ENCODE results near the gene SYAP1.

SYAP1 gene

GRCh38 chrX:16719334-16720084 lies at the start of gene SYAP1:
Gene SYAP1 (plus strand): TSS chrX:16719612. CDS start chrX:16719725, 113 bp downstream.
- H3K4me1 ChIP-seq (ENCODE audit: control insufficient read depth, low read depth, low read length), result peaks cover 9% of the 10 kb centered on the region
- H3K36me3 ChIP-seq (ENCODE audit: control insufficient read depth, low read depth, low read length), result no peaks in the 10 kb centered on the region
- H3K27me3 ChIP-seq (ENCODE audit: control insufficient read depth, insufficient read depth, low read length), result no peaks in the 10 kb centered on the region
- peak within 1 kb of the TSS; percentile 91 for H3K27ac ChIP-seq (ENCODE audit: low read length)
- no peaks in the 10 kb centered on the region for H3K9me3 ChIP-seq (ENCODE audit: control insufficient read depth, low read depth, low read length)
- peak within 1 kb of the TSS; percentile 94 for H3K4me3 ChIP-seq (ENCODE audit: low read length)
- peak within 1 kb of the TSS; percentile 92 for H3K9ac ChIP-seq (ENCODE audit: low read length)

GRCh38 chrX:16671005-16671404 lies 48.4 kb upstream of the SYAP1 start:
- Histone ChIP-seq H3K4me3 (ENCODE audit: low read length) (no peak overlapping the region), H3K4me1 (ENCODE audit: control insufficient read depth, low read depth, low read length) (peaks cover 9% of the 10 kb centered on the region), H3K27ac (ENCODE audit: low read length) (no peak overlapping the region), H3K27me3 (ENCODE audit: control insufficient read depth, insufficient read depth, low read length) (no peaks in the 10 kb centered on the region), H3K9ac (ENCODE audit: low read length) (no peak overlapping the region), H3K9me3 (ENCODE audit: control insufficient read depth, low read depth, low read length) (no peaks in the 10 kb centered on the region), H3K36me3 (ENCODE audit: control insufficient read depth, low read depth, low read length) (peaks cover 71% of the 10 kb centered on the region)

- H3K4me1 ChIP-seq (ENCODE audit: control insufficient read depth, low read depth, low read length), result no peaks in the 10 kb centered on the region
- H3K27ac ChIP-seq (ENCODE audit: low read length), result no peak overlapping the region
- no peak overlapping the region for H3K9ac ChIP-seq (ENCODE audit: low read length)
- H3K27me3 ChIP-seq (ENCODE audit: control insufficient read depth, insufficient read depth, low read length), result no peaks in the 10 kb centered on the region
- H3K9me3 ChIP-seq (ENCODE audit: control insufficient read depth, low read depth, low read length), result no peaks in the 10 kb centered on the region
- no peak overlapping the region for H3K4me3 ChIP-seq (ENCODE audit: low read length)
- peaks cover 88% of the 10 kb centered on the region for H3K36me3 ChIP-seq (ENCODE audit: control insufficient read depth, low read depth, low read length)
Measured at GRCh38 chrX:16678689-16679088, 40.7 kb upstream of the SYAP1 start.

GRCh38 chrX:16683007-16683664 lies 36.3 kb upstream of the SYAP1 start:
- Histone ChIP-seq H3K9ac (ENCODE audit: low read length) (no peak overlapping the region), H3K4me1 (ENCODE audit: control insufficient read depth, low read depth, low read length) (no peaks in the 10 kb centered on the region), H3K4me3 (ENCODE audit: low read length) (no peak overlapping the region), H3K9me3 (ENCODE audit: control insufficient read depth, low read depth, low read length) (no peaks in the 10 kb centered on the region), H3K27ac (ENCODE audit: low read length) (no peak overlapping the region), H3K27me3 (ENCODE audit: control insufficient read depth, insufficient read depth, low read length) (no peaks in the 10 kb centered on the region), H3K36me3 (ENCODE audit: control insufficient read depth, low read depth, low read length) (peaks cover 84% of the 10 kb centered on the region)

GRCh38 chrX:16687514-16687913 lies 31.9 kb upstream of the SYAP1 start:
- Histone ChIP-seq H3K27me3 (ENCODE audit: control insufficient read depth, insufficient read depth, low read length) (no peaks in the 10 kb centered on the region), H3K27ac (ENCODE audit: low read length) (no peak overlapping the region)

GRCh38 chrX:16695079-16695676 lies 24.2 kb upstream of the SYAP1 start:
- Histone ChIP-seq H3K4me1 (ENCODE audit: control insufficient read depth, low read depth, low read length) (no peaks in the 10 kb centered on the region), H3K9ac (ENCODE audit: low read length) (no peak overlapping the region)

More at GRCh38 chrX:16687514-16687913, 31.9 kb upstream of the SYAP1 start:
- Histone ChIP-seq H3K9ac (ENCODE audit: low read length) (no peak overlapping the region), H3K36me3 (ENCODE audit: control insufficient read depth, low read depth, low read length) (peaks cover 82% of the 10 kb centered on the region), H3K4me1 (ENCODE audit: control insufficient read depth, low read depth, low read length) (no peaks in the 10 kb centered on the region), H3K4me3 (ENCODE audit: low read length) (no peak overlapping the region), H3K9me3 (ENCODE audit: control insufficient read depth, low read depth, low read length) (no peaks in the 10 kb centered on the region)

GRCh38 chrX:16696956-16697355 lies 22.5 kb upstream of the SYAP1 start:
- Histone ChIP-seq H3K9ac (ENCODE audit: low read length) (no peak overlapping the region), H3K27me3 (ENCODE audit: control insufficient read depth, insufficient read depth, low read length) (no peaks in the 10 kb centered on the region), H3K4me3 (ENCODE audit: low read length) (no peak overlapping the region), H3K9me3 (ENCODE audit: control insufficient read depth, low read depth, low read length) (no peaks in the 10 kb centered on the region), H3K4me1 (ENCODE audit: control insufficient read depth, low read depth, low read length) (no peaks in the 10 kb centered on the region), H3K27ac (ENCODE audit: low read length) (no peak overlapping the region), H3K36me3 (ENCODE audit: control insufficient read depth, low read depth, low read length) (peaks cover 65% of the 10 kb centered on the region)

More at GRCh38 chrX:16695079-16695676, 24.2 kb upstream of the SYAP1 start:
- H3K27ac ChIP-seq (ENCODE audit: low read length), result no peak overlapping the region
- H3K9me3 ChIP-seq (ENCODE audit: control insufficient read depth, low read depth, low read length), result no peaks in the 10 kb centered on the region
- peaks cover 73% of the 10 kb centered on the region for H3K36me3 ChIP-seq (ENCODE audit: control insufficient read depth, low read depth, low read length)
- no peak overlapping the region for H3K4me3 ChIP-seq (ENCODE audit: low read length)
- no peaks in the 10 kb centered on the region for H3K27me3 ChIP-seq (ENCODE audit: control insufficient read depth, insufficient read depth, low read length)

- H3K27me3 ChIP-seq (ENCODE audit: control insufficient read depth, insufficient read depth, low read length), result no peaks in the 10 kb centered on the region
- no peak overlapping the region for H3K27ac ChIP-seq (ENCODE audit: low read length)
- no peaks in the 10 kb centered on the region for H3K4me1 ChIP-seq (ENCODE audit: control insufficient read depth, low read depth, low read length)
- no peak overlapping the region for H3K4me3 ChIP-seq (ENCODE audit: low read length)
- peaks cover 52% of the 10 kb centered on the region for H3K36me3 ChIP-seq (ENCODE audit: control insufficient read depth, low read depth, low read length)
- no peaks in the 10 kb centered on the region for H3K9me3 ChIP-seq (ENCODE audit: control insufficient read depth, low read depth, low read length)
- no peak overlapping the region for H3K9ac ChIP-seq (ENCODE audit: low read length)
Measured at GRCh38 chrX:16699389-16699788, 20.0 kb upstream of the SYAP1 start.

GRCh38 chrX:16700734-16701133 lies 18.7 kb upstream of the SYAP1 start:
- Histone ChIP-seq H3K27ac (ENCODE audit: low read length) (no peak overlapping the region), H3K27me3 (ENCODE audit: control insufficient read depth, insufficient read depth, low read length) (no peaks in the 10 kb centered on the region), H3K9me3 (ENCODE audit: control insufficient read depth, low read depth, low read length) (no peaks in the 10 kb centered on the region), H3K4me3 (ENCODE audit: low read length) (no peak overlapping the region), H3K4me1 (ENCODE audit: control insufficient read depth, low read depth, low read length) (no peaks in the 10 kb centered on the region), H3K36me3 (ENCODE audit: control insufficient read depth, low read depth, low read length) (peaks cover 56% of the 10 kb centered on the region), H3K9ac (ENCODE audit: low read length) (no peak overlapping the region)

GRCh38 chrX:16702700-16703599 lies 16.5 kb upstream of the SYAP1 start:
- H3K4me3 ChIP-seq (ENCODE audit: low read length), result no peak overlapping the region
- H3K36me3 ChIP-seq (ENCODE audit: control insufficient read depth, low read depth, low read length), result peaks cover 48% of the 10 kb centered on the region
- H3K9me3 ChIP-seq (ENCODE audit: control insufficient read depth, low read depth, low read length), result no peaks in the 10 kb centered on the region
- no peak overlapping the region for H3K27ac ChIP-seq (ENCODE audit: low read length)
- H3K4me1 ChIP-seq (ENCODE audit: control insufficient read depth, low read depth, low read length), result no peaks in the 10 kb centered on the region
- no peak overlapping the region for H3K9ac ChIP-seq (ENCODE audit: low read length)
- no peaks in the 10 kb centered on the region for H3K27me3 ChIP-seq (ENCODE audit: control insufficient read depth, insufficient read depth, low read length)

GRCh38 chrX:16705370-16705769 lies 14.0 kb upstream of the SYAP1 start:
- H3K4me3 ChIP-seq (ENCODE audit: low read length), result no peak overlapping the region
- H3K36me3 ChIP-seq (ENCODE audit: control insufficient read depth, low read depth, low read length), result peaks cover 34% of the 10 kb centered on the region
- no peak overlapping the region for H3K9ac ChIP-seq (ENCODE audit: low read length)
- H3K9me3 ChIP-seq (ENCODE audit: control insufficient read depth, low read depth, low read length), result no peaks in the 10 kb centered on the region
- no peaks in the 10 kb centered on the region for H3K27me3 ChIP-seq (ENCODE audit: control insufficient read depth, insufficient read depth, low read length)
- no peak overlapping the region for H3K27ac ChIP-seq (ENCODE audit: low read length)
- H3K4me1 ChIP-seq (ENCODE audit: control insufficient read depth, low read depth, low read length), result no peaks in the 10 kb centered on the region
